ENCODE measurements around the gene PREB. TPM values are rescaled to one million over a fixed set of nuclear protein-coding genes. Genes with fewer than 3 reads are reported as not detected.

Gene PREB, protein sequence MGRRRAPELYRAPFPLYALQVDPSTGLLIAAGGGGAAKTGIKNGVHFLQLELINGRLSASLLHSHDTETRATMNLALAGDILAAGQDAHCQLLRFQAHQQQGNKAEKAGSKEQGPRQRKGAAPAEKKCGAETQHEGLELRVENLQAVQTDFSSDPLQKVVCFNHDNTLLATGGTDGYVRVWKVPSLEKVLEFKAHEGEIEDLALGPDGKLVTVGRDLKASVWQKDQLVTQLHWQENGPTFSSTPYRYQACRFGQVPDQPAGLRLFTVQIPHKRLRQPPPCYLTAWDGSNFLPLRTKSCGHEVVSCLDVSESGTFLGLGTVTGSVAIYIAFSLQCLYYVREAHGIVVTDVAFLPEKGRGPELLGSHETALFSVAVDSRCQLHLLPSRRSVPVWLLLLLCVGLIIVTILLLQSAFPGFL
- total RNA-seq (2014; rRNA removed; shearing (Covaris generic)): 53.7 and 60.9 TPM in 2 replicates

DNA sequence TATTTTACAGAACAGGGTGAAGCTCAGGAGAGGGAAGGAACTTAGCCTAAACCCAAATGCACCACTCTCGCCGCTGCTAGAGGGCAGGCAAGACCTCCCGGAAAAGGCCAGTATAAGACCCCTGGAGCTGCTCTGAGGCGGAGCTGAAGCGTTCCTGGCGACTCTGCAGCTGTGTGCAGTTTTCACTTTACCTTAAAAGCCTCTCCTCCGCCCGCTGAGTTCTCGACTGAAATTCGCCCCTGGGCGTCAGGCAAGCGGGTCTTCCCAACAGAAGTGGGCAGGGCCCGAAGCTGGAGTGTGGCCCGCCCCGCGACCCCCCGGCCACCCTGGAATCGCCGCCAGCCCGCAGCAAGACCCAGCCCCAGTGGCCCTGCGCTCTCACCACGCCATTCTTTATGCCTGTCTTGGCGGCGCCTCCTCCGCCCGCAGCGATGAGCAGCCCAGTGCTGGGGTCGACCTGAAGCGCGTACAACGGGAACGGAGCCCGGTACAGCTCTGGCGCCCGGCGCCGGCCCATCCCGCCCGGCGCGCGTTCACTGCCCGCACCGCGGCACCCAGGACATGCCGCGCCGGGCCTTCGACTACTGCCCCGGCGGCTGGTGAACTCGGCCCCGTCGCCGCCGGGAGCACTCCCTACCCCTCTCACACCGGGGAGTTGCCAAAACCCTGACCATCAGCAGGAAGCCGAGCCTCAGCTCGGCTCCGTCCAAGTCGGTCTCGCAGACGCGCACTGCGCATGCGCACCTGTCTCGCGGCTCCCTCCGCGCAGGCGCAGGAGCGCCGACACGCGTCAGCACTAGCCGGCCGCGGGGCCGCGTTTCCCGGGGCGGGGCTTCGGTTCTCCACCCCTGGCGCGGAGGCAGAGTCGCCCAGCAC, at the start of gene PREB:
Gene PREB (minus strand): TSS at position 732 of the 876 bp plus-strand sequence. CDS start 215 bp downstream, at position 517.

DNA sequence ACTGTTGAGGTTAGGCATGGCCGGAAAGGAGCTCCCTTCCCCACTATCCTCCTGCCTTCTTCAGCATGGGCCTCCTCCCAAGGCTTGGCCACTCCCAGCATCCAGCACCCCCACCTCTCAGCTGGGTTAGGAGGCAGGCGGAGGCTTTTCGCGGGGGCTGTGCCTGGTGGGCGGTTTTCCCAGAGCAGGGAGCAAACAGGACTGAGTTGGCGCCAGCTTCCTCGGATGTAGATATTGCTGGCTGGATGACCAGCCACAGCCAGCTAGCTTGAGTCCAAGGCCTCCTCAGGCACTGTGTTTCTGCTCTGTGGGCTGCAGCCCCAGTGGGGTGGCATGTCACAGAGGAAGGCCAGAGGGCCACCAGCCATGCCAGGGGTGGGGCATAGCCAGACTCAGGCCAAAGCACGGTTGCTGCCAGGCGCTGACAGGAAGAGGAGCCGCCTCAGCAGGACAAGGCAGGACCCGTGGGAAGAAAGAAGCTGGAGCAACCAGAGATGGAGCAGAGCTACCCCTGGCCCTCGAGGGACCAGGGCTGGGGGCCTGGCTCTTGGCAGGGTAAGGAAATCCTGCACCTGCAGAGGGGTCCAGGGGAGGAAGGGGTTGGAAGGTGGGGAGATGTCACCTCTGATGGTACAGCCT, 14.5 kb upstream of the PREB start, which contains the start of gene TCF23:
Gene TCF23 (plus strand): TSS at position 204 of the 639 bp plus-strand sequence. CDS start 130 bp downstream, at position 334.

DNA sequence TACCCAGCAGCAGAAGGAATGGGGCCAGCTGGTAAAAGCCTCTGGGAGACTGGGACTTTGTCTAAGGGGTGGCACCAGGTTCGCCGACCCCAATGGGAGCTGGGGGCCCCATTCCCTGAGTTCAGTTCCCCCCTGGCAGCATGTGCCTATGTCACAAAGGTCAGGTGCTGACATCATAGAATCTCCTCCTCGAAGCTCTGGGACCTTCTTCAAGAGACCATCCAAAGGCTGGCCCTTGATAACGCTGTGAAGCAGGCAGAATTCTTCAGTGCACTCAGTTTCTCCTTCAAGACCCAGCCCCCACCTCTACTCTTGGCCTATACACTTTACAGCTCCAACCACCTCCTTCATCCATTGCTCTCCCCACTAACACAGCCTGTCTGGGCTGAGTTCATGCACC, 4.9 kb upstream of the PREB start, which contains the start of gene PRR30:
Gene PRR30 (minus strand): TSS at position 101 of the 400 bp plus-strand sequence. CDS start 1,081 bp downstream, outside the sequence.

DNA sequence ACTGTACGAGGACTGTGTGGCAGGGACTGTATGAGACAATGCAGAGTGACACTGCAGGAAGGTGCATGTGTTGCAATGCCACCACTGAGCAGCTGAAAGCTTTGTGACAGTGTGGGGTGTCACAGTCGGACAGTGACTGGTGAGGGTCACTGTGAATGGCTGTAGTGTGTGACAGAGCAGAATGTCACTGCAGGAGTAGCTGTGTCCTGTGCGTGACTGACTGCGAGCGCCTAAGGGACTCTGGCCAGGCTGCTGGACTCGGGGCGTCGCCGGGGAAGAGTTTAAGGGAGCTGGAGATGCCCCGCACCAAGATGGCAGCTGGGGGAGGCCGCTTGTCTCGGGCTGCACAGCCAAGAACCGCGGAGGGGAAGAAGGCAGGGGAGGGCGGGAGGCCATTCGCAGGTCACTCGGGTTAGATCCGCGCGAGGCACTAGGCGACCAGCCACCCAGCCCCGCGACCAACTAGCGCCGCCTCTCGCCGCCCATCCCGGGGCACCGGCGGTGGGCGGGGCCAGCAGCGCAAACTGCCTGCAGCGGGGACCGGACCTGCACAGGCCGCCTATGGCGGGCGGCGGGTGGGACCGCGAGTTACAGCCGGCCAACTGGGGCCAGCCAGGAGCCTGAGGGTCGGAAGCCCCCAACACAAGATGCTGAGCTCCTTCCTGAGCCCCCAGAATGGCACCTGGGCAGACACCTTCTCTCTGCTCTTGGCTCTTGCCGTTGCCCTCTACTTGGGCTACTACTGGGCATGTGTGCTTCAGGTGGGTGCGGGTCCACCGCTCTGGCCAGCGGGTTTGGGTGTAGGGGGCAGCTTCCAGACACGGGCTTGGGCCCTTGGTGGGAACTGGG, 10.9 kb downstream of the PREB start, which contains the start of gene ABHD1:
Gene ABHD1 (plus strand): TSS at position 514 of the 849 bp plus-strand sequence. CDS start 134 bp downstream, at position 648.

DNA sequence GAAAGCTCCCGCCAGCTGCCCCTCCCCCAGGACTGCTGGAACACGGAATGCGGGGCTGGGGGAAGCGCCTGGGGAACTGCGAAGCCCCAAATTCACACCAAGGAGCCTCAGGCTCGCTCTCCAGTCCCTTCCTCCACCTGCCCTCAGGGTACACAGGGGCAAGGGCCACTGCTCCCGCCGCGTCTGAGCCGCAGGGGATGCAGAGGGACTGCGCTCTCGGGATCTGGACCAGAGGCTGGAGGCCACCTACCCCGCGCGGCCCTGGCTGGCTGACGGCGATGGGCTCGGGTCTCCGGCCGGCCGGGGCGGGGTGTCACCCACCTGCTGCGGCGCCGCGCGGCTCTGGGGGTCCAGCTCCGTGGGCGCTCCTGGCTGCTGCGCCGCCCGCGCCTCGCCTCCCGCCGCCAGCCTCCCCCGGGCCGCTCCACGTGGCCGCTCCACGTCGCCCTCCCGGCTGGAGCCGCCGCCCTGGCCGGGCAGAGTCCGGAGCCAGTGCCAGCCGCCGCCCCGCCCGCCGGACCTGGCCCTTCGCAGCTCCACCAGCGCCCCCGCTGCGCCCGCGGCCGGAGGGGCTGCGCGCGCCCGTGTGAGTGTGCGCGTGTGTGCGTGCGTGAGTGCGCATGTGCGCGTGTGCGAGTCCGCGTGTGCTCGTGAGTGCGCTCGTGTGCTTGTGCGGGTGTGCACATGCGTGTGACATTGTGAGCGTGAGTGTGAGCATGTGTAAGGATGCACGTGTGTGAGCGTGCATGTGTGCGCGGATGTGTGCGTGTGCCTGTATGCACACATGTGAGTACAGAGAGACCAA, 15.7 kb downstream of the PREB start, which contains the start of gene CGREF1:
Gene CGREF1 (minus strand): TSS at position 604 of the 805 bp plus-strand sequence. CDS start 14,762 bp downstream, outside the sequence.

DNA sequence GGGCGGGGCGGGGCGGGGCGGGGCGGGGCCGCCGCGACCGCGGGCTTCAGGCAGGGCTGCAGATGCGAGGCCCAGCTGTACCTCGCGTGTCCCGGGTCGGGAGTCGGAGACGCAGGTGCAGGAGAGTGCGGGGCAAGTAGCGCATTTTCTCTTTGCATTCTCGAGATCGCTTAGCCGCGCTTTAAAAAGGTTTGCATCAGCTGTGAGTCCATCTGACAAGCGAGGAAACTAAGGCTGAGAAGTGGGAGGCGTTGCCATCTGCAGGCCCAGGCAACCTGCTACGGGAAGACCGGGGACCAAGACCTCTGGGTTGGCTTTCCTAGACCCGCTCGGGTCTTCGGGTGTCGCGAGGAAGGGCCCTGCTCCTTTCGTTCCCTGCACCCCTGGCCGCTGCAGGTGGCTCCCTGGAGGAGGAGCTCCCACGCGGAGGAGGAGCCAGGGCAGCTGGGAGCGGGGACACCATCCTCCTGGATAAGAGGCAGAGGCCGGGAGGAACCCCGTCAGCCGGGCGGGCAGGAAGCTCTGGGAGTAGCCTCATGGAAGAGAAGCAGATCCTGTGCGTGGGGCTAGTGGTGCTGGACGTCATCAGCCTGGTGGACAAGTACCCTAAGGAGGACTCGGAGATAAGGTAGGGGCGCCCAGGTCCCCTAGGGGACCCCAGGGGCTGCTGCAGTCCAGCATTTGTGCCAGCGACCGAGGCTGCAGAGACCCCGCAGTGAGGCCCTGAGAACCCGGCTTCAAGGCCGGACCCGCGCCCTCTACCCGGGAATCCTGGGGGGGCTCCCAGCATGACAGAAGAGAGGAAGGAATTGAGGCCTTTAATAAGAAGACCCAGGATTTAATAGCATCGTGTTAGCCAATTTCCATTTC, 47.5 kb downstream of the PREB start, which contains the start of gene KHK:
Gene KHK (plus strand): TSS at position 49 of the 870 bp plus-strand sequence. CDS start 488 bp downstream, at position 537.

Other genes with a start within 250 kb of the PREB start
- gene MAPRE3, start 164.0 kb downstream of the PREB start, total RNA-seq (2014; rRNA removed; shearing (Covaris generic)): 7.2 and 8.4 TPM in 2 replicates
- 38.3 and 48.0 TPM in 2 replicates for gene TMEM214, start 101.7 kb downstream of the PREB start, total RNA-seq (2014; rRNA removed; shearing (Covaris generic))
- gene AGBL5, start 83.0 kb downstream of the PREB start, total RNA-seq (2014; rRNA removed; shearing (Covaris generic)): 22.2 and 25.4 TPM in 2 replicates
- 146 and 169 TPM in 2 replicates for gene OST4, start 63.0 kb downstream of the PREB start, total RNA-seq (2014; rRNA removed; shearing (Covaris generic))
- 88.5 and 90.6 TPM in 2 replicates for gene EMILIN1, start 56.0 kb downstream of the PREB start, total RNA-seq (2014; rRNA removed; shearing (Covaris generic))
- gene KHK, start 47.9 kb downstream of the PREB start, total RNA-seq (2014; rRNA removed; shearing (Covaris generic)): 4.5 and 6.0 TPM in 2 replicates
- 19.0 and 23.2 TPM in 2 replicates for gene CGREF1, start 15.5 kb downstream of the PREB start, total RNA-seq (2014; rRNA removed; shearing (Covaris generic))
- gene ABHD1, start 10.8 kb downstream of the PREB start, total RNA-seq (2014; rRNA removed; shearing (Covaris generic)): 0.30 and 0.53 TPM in 2 replicates
- not detected in 2 replicates for gene PRR30, start 4.8 kb upstream of the PREB start, total RNA-seq (2014; rRNA removed; shearing (Covaris generic))
- gene TCF23, start 14.4 kb upstream of the PREB start, total RNA-seq (2014; rRNA removed; shearing (Covaris generic)): not detected in 2 replicates
- 107 and 130 TPM in 2 replicates for gene ATRAID, start 77.4 kb upstream of the PREB start, total RNA-seq (2014; rRNA removed; shearing (Covaris generic))
- 44.8 and 48.4 TPM in 2 replicates for gene SLC5A6, start 77.6 kb upstream of the PREB start, total RNA-seq (2014; rRNA removed; shearing (Covaris generic))
- 57.4 and 66.2 TPM in 2 replicates for gene CAD, start 82.7 kb upstream of the PREB start, total RNA-seq (2014; rRNA removed; shearing (Covaris generic))
- 0.66 and 1.2 TPM in 2 replicates for gene SLC30A3, start 128.4 kb upstream of the PREB start, total RNA-seq (2014; rRNA removed; shearing (Covaris generic))
- gene DNAJC5G, start 140.8 kb upstream of the PREB start, total RNA-seq (2014; rRNA removed; shearing (Covaris generic)): not detected in 2 replicates
- 0.05 TPM in 1 of 2 replicates, not detected in the other for gene TRIM54, start 147.8 kb upstream of the PREB start, total RNA-seq (2014; rRNA removed; shearing (Covaris generic))
- gene UCN, start 173.8 kb upstream of the PREB start, total RNA-seq (2014; rRNA removed; shearing (Covaris generic)): 6.6 and 9.2 TPM in 2 replicates
- gene MPV17, start 188.5 kb upstream of the PREB start, total RNA-seq (2014; rRNA removed; shearing (Covaris generic)): 89.7 and 100 TPM in 2 replicates
- 55.7 and 61.9 TPM in 2 replicates for gene GTF3C2, start 222.1 kb upstream of the PREB start, total RNA-seq (2014; rRNA removed; shearing (Covaris generic))
- gene EIF2B4, start 235.7 kb upstream of the PREB start, total RNA-seq (2014; rRNA removed; shearing (Covaris generic)): 33.2 and 38.4 TPM in 2 replicates
- gene SNX17, start 236.0 kb upstream of the PREB start, total RNA-seq (2014; rRNA removed; shearing (Covaris generic)): 119 and 144 TPM in 2 replicates
- 22.8 and 24.3 TPM in 2 replicates for gene ZNF513, start 246.1 kb upstream of the PREB start, total RNA-seq (2014; rRNA removed; shearing (Covaris generic))